SHP77 (cell line): ENCODE results near the gene VIL1.

Experiments used
- DNase-seq, 2 experiments: peaks; one replicate each; lab custom pipeline; 2025; lab: John Stamatoyannopoulos, UW

The VIL1 gene

GRCh38 chr2:218418717-218419458 lies at the start of gene VIL1:
TSS of gene VIL1 (plus strand) at chr2:218419123. CDS start at chr2:218423779, 4,656 bp downstream.
- DNase-seq = no peak

GRCh38 chr2:218369330-218369729 lies 49.6 kb upstream of the VIL1 start:
- DNase-seq = peak; percentile 44 to 54

GRCh38 chr2:218370410-218371063 lies 48.4 kb upstream of the VIL1 start:
- DNase-seq = no peak

GRCh38 chr2:218371983-218372350 lies 47.0 kb upstream of the VIL1 start:
- no peak for DNase-seq

- DNase-seq = no peak
Observed at GRCh38 chr2:218374795-218375194, 44.1 kb upstream of the VIL1 start.

- no peak for DNase-seq
Observed at GRCh38 chr2:218375212-218375611, 43.7 kb upstream of the VIL1 start.

GRCh38 chr2:218378053-218378452 lies 40.9 kb upstream of the VIL1 start:
- no peak for DNase-seq

- DNase-seq = no peak
Observed at GRCh38 chr2:218381916-218382366, 37.0 kb upstream of the VIL1 start, which contains the start of gene SLC11A1. TSS of gene SLC11A1 (plus strand) at chr2:218382273. CDS start at chr2:218382369, 96 bp downstream.

- no peak for DNase-seq
Observed at GRCh38 chr2:218382785-218383184, 36.1 kb upstream of the VIL1 start.

GRCh38 chr2:218383892-218384519 lies 34.9 kb upstream of the VIL1 start:
- no peak for DNase-seq

- no peak for DNase-seq
Observed at GRCh38 chr2:218384975-218385374, 33.9 kb upstream of the VIL1 start.

- no peak for DNase-seq
Observed at GRCh38 chr2:218386505-218387368, 32.2 kb upstream of the VIL1 start.

- peak; percentile 58 to 65 for DNase-seq
Observed at GRCh38 chr2:218387369-218388194, 31.3 kb upstream of the VIL1 start.

- DNase-seq = no peak
Observed at GRCh38 chr2:218389333-218390150, 29.4 kb upstream of the VIL1 start.

- no peak for DNase-seq
Observed at GRCh38 chr2:218391202-218391601, 27.7 kb upstream of the VIL1 start.

- DNase-seq = no peak
Observed at GRCh38 chr2:218392459-218392858, 26.5 kb upstream of the VIL1 start.

- DNase-seq = no peak
Observed at GRCh38 chr2:218392891-218393462, 25.9 kb upstream of the VIL1 start.

- no peak for DNase-seq
Observed at GRCh38 chr2:218393750-218394290, 25.1 kb upstream of the VIL1 start.

GRCh38 chr2:218394298-218395089 lies 24.4 kb upstream of the VIL1 start:
- no peak for DNase-seq
